Measurements from ENCODE around the gene KDM6B.

KDM6B gene

DNA sequence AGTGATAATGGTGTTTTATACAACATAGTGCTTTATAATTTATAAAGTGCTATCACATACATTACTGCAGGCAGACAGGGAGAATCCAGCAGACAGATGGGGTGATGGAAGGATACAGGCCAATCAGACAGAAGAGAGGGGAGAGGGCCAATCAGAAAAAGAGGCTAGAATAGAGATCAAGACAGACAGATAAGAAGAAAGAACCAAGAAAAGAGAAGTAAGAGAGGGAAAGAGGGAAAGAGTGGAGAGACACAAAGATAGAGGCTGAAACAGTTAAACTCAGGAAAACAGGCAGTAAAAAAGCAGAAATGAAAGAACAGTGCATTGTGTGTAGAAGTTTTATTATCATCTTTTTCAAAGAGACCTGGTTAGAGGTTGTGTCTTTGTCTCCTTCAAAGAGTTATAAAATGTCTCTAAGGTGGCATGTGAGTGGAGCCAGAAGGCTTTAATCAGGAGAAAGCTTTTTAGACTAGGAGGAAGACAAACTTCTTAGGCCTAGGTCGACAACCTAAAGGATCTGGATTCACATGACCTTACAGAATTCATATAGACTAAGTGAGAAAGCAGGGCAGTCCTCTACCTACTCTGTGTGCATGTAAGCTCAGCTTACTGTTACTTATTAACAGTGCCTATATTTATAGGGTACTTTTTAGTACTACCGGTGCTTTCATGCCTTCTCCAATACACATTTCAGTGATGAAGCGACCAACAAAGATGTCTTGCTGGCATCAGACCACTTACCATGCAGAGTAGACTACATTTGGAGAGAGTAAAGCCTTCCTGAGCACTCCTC is 46.3 kb downstream of the KDM6B start:
- no peak for DNase-seq (ENCODE audit: extremely low read depth, low read depth)
- TF ChIP-seq, protein P1, sequence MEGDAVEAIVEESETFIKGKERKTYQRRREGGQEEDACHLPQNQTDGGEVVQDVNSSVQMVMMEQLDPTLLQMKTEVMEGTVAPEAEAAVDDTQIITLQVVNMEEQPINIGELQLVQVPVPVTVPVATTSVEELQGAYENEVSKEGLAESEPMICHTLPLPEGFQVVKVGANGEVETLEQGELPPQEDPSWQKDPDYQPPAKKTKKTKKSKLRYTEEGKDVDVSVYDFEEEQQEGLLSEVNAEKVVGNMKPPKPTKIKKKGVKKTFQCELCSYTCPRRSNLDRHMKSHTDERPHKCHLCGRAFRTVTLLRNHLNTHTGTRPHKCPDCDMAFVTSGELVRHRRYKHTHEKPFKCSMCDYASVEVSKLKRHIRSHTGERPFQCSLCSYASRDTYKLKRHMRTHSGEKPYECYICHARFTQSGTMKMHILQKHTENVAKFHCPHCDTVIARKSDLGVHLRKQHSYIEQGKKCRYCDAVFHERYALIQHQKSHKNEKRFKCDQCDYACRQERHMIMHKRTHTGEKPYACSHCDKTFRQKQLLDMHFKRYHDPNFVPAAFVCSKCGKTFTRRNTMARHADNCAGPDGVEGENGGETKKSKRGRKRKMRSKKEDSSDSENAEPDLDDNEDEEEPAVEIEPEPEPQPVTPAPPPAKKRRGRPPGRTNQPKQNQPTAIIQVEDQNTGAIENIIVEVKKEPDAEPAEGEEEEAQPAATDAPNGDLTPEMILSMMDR (IDR thresholded peaks at IDR 0.05; ENCODE audit: low read depth, low read length) = no peak

GRCh38 chr17:7881276-7882054 is 47.4 kb downstream of the KDM6B start:
- DNase-seq (ENCODE audit: extremely low read depth, low read depth) = no peak
- TF ChIP-seq, protein P1 (IDR thresholded peaks at IDR 0.05; ENCODE audit: low read depth, low read length) = no peak

GRCh38 chr17:7882068-7882467 is 48.1 kb downstream of the KDM6B start:
- TF ChIP-seq, protein P1 (IDR thresholded peaks at IDR 0.05; ENCODE audit: low read depth, low read length) = no peak
- no peak for DNase-seq (ENCODE audit: extremely low read depth, low read depth)

DNA sequence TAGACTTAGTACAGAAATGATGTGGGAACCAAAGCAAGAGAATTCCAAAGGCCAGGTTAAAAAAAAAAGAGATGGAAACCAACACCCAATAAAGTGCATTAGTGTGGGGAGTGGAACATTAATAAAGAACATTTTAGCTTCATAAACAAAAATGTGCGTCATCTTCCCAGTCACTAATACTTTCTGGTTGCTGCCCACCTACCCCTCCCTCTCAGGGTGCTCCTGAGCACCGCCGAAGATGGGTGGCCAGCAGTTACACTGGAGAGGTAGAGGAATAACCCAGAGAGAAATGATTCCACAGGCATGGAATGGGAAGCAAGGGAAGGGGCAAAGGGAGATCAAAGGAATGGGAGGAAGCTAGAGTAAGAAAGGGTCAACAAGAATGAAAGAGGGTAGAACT is 48.6 kb downstream of the KDM6B start:
- TF ChIP-seq, protein P1 (IDR thresholded peaks at IDR 0.05; ENCODE audit: low read depth, low read length) = no peak
- DNase-seq (ENCODE audit: extremely low read depth, low read depth) = no peak

Measured in AG09319 (cell line).